GM10266 (cell line): Measurements from ENCODE around the gene APEX1.

Experiments
- DNase-seq: peaks from one replicate; pipeline ENCODE4 v3.0.0; 2012; ENCODE audit errors: extremely low spot score
- CTCF ChIP-seq: IDR thresholded peaks from 2 replicates; pipeline ENCODE4 v1.5.1; 2012; ENCODE audit warnings: mild to moderate bottlenecking, low read depth; ENCODE audit not compliant: control insufficient read depth, insufficient read depth; ENCODE audit errors: missing control alignments

The APEX1 gene

GRCh38 chr14:20469242-20469889, 14.3 kb downstream of the APEX1 start, which contains the start of gene PNP:
PNP (plus strand) TSS chr14:20469406; CDS start chr14:20469525, 119 bp downstream.
- DNase-seq = peak; percentile 92
- peak; percentile 19 for TF ChIP-seq CTCF

- no peak for TF ChIP-seq CTCF
- no peak for DNase-seq
These were observed 15.0 kb downstream of the APEX1 start for GRCh38 chr14:20469890-20470602.

- DNase-seq = no peak
- no peak for TF ChIP-seq CTCF
These were observed 15.5 kb downstream of the APEX1 start for GRCh38 chr14:20470603-20470901.

- TF ChIP-seq CTCF = no peak
- DNase-seq = no peak
These were observed 17.6 kb downstream of the APEX1 start for GRCh38 chr14:20472536-20473169.

- DNase-seq = no peak
- no peak for TF ChIP-seq CTCF
These were observed 21.8 kb downstream of the APEX1 start for GRCh38 chr14:20476776-20477175.

GRCh38 chr14:20477211-20477876, 22.3 kb downstream of the APEX1 start:
- no peak for DNase-seq
- TF ChIP-seq CTCF = no peak

GRCh38 chr14:20478894-20479293, 23.9 kb downstream of the APEX1 start:
- DNase-seq = no peak
- TF ChIP-seq CTCF = no peak
